Measurements from ENCODE around the gene NLRX1. TPM values are rescaled to one million over a fixed set of nuclear protein-coding genes. Genes with fewer than 3 reads are reported as not detected.

Gene NLRX1
- total RNA-seq, 1 donor from 2014 or later, result 10.2 TPM

- no peak overlapping the region for H3K27ac ChIP-seq
- Mint-ChIP-seq H3K9me3 (no peaks in the 10 kb centered on the region), H3K36me3 (no peaks in the 10 kb centered on the region), H3K27ac (no peak overlapping the region), H3K4me1 (peaks cover 18% of the 10 kb centered on the region), H3K4me3 (peak overlapping the region; percentile 10), H3K27me3 (ENCODE audit: insufficient read depth, low read depth) (peaks cover 45% of the 10 kb centered on the region)
- H4K20me1 ChIP-seq (ENCODE audit: low read depth), result no peaks in the 10 kb centered on the region
- H3K9me3 ChIP-seq (ENCODE audit: low read depth), result no peaks in the 10 kb centered on the region
- DNase-seq (ENCODE audit: low spot score), result no peak
- H3K4me3 ChIP-seq, result no peak overlapping the region
- no peaks in the 10 kb centered on the region for H3K79me2 ChIP-seq (ENCODE audit: low read depth)
- TF ChIP-seq CTCF (IDR thresholded peaks at IDR 0.05) (no peak), EZH2 (IDR thresholded peaks at IDR 0.05) (no peak), EZH2phosphoT487 (IDR thresholded peaks at IDR 0.05) (no peak)
- peaks cover 28% of the 10 kb centered on the region for H3F3A ChIP-seq (ENCODE audit: low read depth)
- no peak overlapping the region for H3K4me2 ChIP-seq
- H3K4me1 ChIP-seq, result peaks cover 18% of the 10 kb centered on the region
- H2AFZ ChIP-seq (replicated peaks), result no peak overlapping the region
- H3K27me3 ChIP-seq, result peaks cover 48% of the 10 kb centered on the region
- H3K9ac ChIP-seq, result no peak overlapping the region
- H3K36me3 ChIP-seq, result no peaks in the 10 kb centered on the region
Measured at GRCh38 chr11:119152604-119153003, 15.9 kb upstream of the NLRX1 start.

GRCh38 chr11:119153049-119153818 is 15.3 kb upstream of the NLRX1 start:
- TF ChIP-seq EZH2 (IDR thresholded peaks at IDR 0.05) (no peak), EZH2phosphoT487 (IDR thresholded peaks at IDR 0.05) (no peak), CTCF (IDR thresholded peaks at IDR 0.05) (peak; percentile 32)
- no peak overlapping the region for H3K4me3 ChIP-seq
- Mint-ChIP-seq H3K27ac (no peak overlapping the region), H3K9me3 (no peaks in the 10 kb centered on the region), H3K4me3 (no peak overlapping the region), H3K4me1 (peaks cover 12% of the 10 kb centered on the region), H3K36me3 (no peaks in the 10 kb centered on the region), H3K27me3 (ENCODE audit: insufficient read depth, low read depth) (peaks cover 39% of the 10 kb centered on the region)
- no peak overlapping the region for H3K9ac ChIP-seq
- H3K36me3 ChIP-seq, result no peaks in the 10 kb centered on the region
- peaks cover 41% of the 10 kb centered on the region for H3K27me3 ChIP-seq
- no peaks in the 10 kb centered on the region for H3K9me3 ChIP-seq (ENCODE audit: low read depth)
- no peak overlapping the region for H3K27ac ChIP-seq
- no peaks in the 10 kb centered on the region for H3K79me2 ChIP-seq (ENCODE audit: low read depth)
- peaks cover 12% of the 10 kb centered on the region for H3K4me1 ChIP-seq
- DNase-seq (ENCODE audit: low spot score), result peak; percentile 36
- H3K4me2 ChIP-seq, result no peak overlapping the region
- peaks cover 22% of the 10 kb centered on the region for H3F3A ChIP-seq (ENCODE audit: low read depth)
- no peaks in the 10 kb centered on the region for H4K20me1 ChIP-seq (ENCODE audit: low read depth)
- H2AFZ ChIP-seq (replicated peaks), result no peak overlapping the region

- Mint-ChIP-seq H3K27ac (no peak overlapping the region), H3K36me3 (no peaks in the 10 kb centered on the region), H3K9me3 (no peaks in the 10 kb centered on the region), H3K27me3 (ENCODE audit: insufficient read depth, low read depth) (peaks cover 32% of the 10 kb centered on the region), H3K4me1 (peaks cover 7% of the 10 kb centered on the region), H3K4me3 (no peak overlapping the region)
- Histone ChIP-seq H3K36me3 (no peaks in the 10 kb centered on the region), H3K4me1 (peaks cover 6% of the 10 kb centered on the region), H3F3A (ENCODE audit: low read depth) (peaks cover 12% of the 10 kb centered on the region), H3K27ac (no peak overlapping the region), H4K20me1 (ENCODE audit: low read depth) (no peaks in the 10 kb centered on the region), H3K79me2 (ENCODE audit: low read depth) (no peaks in the 10 kb centered on the region), H3K4me2 (no peak overlapping the region), H3K9me3 (ENCODE audit: low read depth) (no peaks in the 10 kb centered on the region), H3K4me3 (no peak overlapping the region), H2AFZ (replicated peaks) (no peak overlapping the region), H3K9ac (no peak overlapping the region), H3K27me3 (peaks cover 32% of the 10 kb centered on the region)
- DNase-seq (ENCODE audit: low spot score), result no peak
- TF ChIP-seq CTCF (IDR thresholded peaks at IDR 0.05), result no peak
- no peak for TF ChIP-seq EZH2 (IDR thresholded peaks at IDR 0.05)
- TF ChIP-seq EZH2phosphoT487 (IDR thresholded peaks at IDR 0.05), result no peak
Measured at GRCh38 chr11:119154178-119154577, 14.3 kb upstream of the NLRX1 start.
